ENCODE measurements around the gene LEP.

The LEP gene

DNA sequence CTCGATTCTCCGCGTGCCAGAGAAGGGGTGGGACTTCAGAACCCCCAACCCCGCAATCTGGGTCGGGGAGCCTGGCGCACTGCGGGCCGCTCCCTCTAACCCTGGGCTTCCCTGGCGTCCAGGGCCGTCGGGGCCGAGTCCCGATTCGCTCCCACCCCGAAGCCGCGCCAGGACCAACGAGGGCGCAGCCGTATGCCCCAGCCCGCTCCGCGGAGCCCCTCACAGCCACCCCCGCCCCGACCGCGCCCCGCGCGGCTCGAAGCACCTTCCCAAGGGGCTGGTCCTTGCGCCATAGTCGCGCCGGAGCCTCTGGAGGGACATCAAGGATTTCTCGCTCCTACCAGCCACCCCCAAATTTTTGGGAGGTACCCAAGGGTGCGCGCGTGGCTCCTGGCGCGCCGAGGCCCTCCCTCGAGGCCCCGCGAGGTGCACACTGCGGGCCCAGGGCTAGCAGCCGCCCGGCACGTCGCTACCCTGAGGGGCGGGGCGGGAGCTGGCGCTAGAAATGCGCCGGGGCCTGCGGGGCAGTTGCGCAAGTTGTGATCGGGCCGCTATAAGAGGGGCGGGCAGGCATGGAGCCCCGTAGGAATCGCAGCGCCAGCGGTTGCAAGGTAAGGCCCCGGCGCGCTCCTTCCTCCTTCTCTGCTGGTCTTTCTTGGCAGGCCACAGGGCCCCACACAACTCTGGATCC lies at the start of gene LEP:
Gene LEP, plus strand, starts transcription at position 583 of the 691 bp plus-strand sequence. CDS start 10,741 bp downstream, outside the sequence.
- no peak for DNase-seq (ENCODE audit: low read depth)
- TF ChIP-seq, protein P1, sequence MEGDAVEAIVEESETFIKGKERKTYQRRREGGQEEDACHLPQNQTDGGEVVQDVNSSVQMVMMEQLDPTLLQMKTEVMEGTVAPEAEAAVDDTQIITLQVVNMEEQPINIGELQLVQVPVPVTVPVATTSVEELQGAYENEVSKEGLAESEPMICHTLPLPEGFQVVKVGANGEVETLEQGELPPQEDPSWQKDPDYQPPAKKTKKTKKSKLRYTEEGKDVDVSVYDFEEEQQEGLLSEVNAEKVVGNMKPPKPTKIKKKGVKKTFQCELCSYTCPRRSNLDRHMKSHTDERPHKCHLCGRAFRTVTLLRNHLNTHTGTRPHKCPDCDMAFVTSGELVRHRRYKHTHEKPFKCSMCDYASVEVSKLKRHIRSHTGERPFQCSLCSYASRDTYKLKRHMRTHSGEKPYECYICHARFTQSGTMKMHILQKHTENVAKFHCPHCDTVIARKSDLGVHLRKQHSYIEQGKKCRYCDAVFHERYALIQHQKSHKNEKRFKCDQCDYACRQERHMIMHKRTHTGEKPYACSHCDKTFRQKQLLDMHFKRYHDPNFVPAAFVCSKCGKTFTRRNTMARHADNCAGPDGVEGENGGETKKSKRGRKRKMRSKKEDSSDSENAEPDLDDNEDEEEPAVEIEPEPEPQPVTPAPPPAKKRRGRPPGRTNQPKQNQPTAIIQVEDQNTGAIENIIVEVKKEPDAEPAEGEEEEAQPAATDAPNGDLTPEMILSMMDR (conservative IDR thresholded peaks at IDR 0.05; ENCODE audit: control insufficient read depth, insufficient read depth, low read depth, low read length): no peak
- no peak within 1 kb of the TSS for H3K4me3 ChIP-seq (ENCODE audit: control insufficient read depth, low read depth, low read length)

DNA sequence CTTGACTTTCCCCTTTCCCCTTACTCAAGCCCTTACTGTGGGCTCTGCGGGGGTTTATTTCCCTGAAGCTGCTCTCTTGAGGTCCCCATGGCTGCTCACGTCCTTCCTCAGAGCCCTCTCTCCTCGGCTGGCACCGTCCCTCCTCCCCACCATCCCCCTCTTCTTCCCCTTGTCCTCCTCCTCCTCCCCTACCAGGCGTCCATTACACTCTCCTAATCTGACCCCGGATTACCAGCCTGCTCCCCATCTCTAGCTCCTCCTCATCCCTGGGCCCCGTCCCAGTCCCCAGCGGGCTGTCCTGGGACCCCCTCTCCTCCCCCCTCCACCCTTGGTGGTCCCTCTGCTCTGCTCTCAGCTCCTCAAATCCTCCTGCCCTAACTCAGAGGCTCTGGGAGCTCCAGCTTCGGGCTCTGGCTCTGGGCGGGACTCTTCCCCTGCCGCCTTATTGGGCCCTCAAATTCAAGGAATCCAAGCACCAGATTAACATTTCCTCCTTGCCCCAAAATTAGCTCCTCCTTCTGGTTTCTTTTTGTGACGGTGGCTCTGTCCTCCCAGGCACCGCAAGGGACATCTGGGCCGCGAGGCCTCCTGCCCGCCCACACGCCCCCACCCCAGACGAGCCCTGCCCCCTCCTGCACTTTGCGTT lies 48.5 kb upstream of the LEP start:
- TF ChIP-seq, protein P1 (conservative IDR thresholded peaks at IDR 0.05; ENCODE audit: control insufficient read depth, insufficient read depth, low read depth, low read length): no peak
- no peak overlapping the region for H3K4me3 ChIP-seq (ENCODE audit: control insufficient read depth, low read depth, low read length)
- DNase-seq (ENCODE audit: low read depth): no peak

GRCh38 chr7:128194533-128195282 lies 46.4 kb upstream of the LEP start:
- no peak overlapping the region for H3K4me3 ChIP-seq (ENCODE audit: control insufficient read depth, low read depth, low read length)
- TF ChIP-seq, protein P1 (conservative IDR thresholded peaks at IDR 0.05; ENCODE audit: control insufficient read depth, insufficient read depth, low read depth, low read length): no peak
- no peak for DNase-seq (ENCODE audit: low read depth)

GRCh38 chr7:128197589-128197988 lies 43.5 kb upstream of the LEP start:
- no peak overlapping the region for H3K4me3 ChIP-seq (ENCODE audit: control insufficient read depth, low read depth, low read length)
- TF ChIP-seq, protein P1 (conservative IDR thresholded peaks at IDR 0.05; ENCODE audit: control insufficient read depth, insufficient read depth, low read depth, low read length): no peak
- DNase-seq (ENCODE audit: low read depth): no peak

DNA sequence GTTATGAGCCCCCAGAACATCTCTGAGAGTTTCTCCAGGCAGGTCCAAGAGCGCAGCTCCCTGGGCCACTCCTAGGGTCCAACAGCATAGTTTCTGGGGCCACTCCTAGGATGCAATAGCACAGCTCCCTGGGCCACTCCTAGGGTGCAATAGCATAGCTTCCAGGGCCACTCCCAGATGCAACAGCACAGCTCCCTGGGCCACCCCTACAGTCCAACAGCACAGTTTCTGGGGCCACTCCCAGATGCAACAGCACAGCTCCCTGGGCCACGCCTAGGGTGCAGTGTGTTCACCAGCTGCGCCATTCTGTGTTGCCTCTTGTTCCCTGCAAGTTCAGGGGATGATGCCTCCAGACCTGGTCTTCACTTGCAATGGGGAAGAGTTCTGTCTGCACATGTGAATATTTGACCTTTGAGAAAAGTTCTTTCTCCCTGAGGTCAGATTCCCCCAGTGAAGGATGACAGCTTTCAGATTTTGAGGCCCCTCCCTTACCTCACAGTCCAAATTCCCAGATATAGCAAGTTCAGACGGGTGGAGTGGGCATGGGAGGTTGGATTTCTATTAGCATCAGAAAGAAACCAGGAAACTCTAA lies 43.0 kb upstream of the LEP start:
- no peak overlapping the region for H3K4me3 ChIP-seq (ENCODE audit: control insufficient read depth, low read depth, low read length)
- no peak for DNase-seq (ENCODE audit: low read depth)
- TF ChIP-seq, protein P1 (conservative IDR thresholded peaks at IDR 0.05; ENCODE audit: control insufficient read depth, insufficient read depth, low read depth, low read length): no peak

DNA sequence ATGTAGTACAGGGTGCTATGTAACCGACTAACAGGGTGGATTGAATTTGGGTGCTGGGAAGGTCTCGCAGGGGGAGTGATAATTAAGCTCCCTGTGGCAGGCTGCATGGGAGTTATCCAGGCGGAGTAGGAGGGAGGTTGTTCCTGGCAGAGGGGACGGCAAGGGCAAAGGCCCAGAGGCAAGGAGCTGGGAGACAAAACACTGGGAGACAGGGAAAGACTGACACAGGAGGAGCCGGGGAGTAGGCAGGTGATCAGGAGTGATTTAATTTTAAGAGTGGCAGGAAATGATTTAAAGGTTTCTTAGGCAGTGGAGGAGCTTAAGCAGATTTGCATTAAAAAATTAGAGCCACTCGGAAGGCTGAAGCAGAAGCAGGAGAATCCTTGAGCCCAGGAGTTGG lies 40.7 kb upstream of the LEP start:
- no peak overlapping the region for H3K4me3 ChIP-seq (ENCODE audit: control insufficient read depth, low read depth, low read length)
- TF ChIP-seq, protein P1 (conservative IDR thresholded peaks at IDR 0.05; ENCODE audit: control insufficient read depth, insufficient read depth, low read depth, low read length): no peak
- no peak for DNase-seq (ENCODE audit: low read depth)
